NCI-H1417 treated with DMSO at 0.1 percent for 48 hours (cell line): Measurements from ENCODE around the gene LRPAP1.

Experiments
- DNase-seq: peaks from one replicate; lab custom pipeline; 2025; lab: John Stamatoyannopoulos, UW

Gene LRPAP1

GRCh38 chr4:3472411-3473141 is 59.6 kb downstream of the LRPAP1 start:
- no peak for DNase-seq

GRCh38 chr4:3471886-3472285 is 60.3 kb downstream of the LRPAP1 start:
- no peak for DNase-seq

- no peak for DNase-seq
Measured at GRCh38 chr4:3471098-3471760, 61.0 kb downstream of the LRPAP1 start.

GRCh38 chr4:3470244-3471097 is 61.8 kb downstream of the LRPAP1 start:
- no peak for DNase-seq

GRCh38 chr4:3469386-3470243 is 62.6 kb downstream of the LRPAP1 start:
- DNase-seq, result no peak

GRCh38 chr4:3468804-3469203 is 63.4 kb downstream of the LRPAP1 start:
- no peak for DNase-seq

- DNase-seq, result no peak
Measured at GRCh38 chr4:3468154-3468553, 64.1 kb downstream of the LRPAP1 start.

- DNase-seq, result no peak
Measured at GRCh38 chr4:3467601-3468031, 64.6 kb downstream of the LRPAP1 start.

GRCh38 chr4:3466691-3467600 is 65.3 kb downstream of the LRPAP1 start:
- DNase-seq, result no peak

- DNase-seq, result no peak
Measured at GRCh38 chr4:3465698-3466671, 66.2 kb downstream of the LRPAP1 start.

GRCh38 chr4:3464911-3465697 is 67.1 kb downstream of the LRPAP1 start:
- no peak for DNase-seq

- DNase-seq, result no peak
Measured at GRCh38 chr4:3464349-3464905, 67.8 kb downstream of the LRPAP1 start.

GRCh38 chr4:3463556-3464348 is 68.5 kb downstream of the LRPAP1 start:
- no peak for DNase-seq

GRCh38 chr4:3462790-3463415 is 69.3 kb downstream of the LRPAP1 start, which contains the start of gene DOK7:
Gene DOK7, plus strand, starts transcription at chr4:3463306. Its CDS starts 70 bp downstream, at chr4:3463376.
- no peak for DNase-seq

- DNase-seq, result no peak
Measured at GRCh38 chr4:3462321-3462789, 69.9 kb downstream of the LRPAP1 start.

GRCh38 chr4:3461515-3462291 is 70.5 kb downstream of the LRPAP1 start:
- no peak for DNase-seq
